Choroid plexus epithelial cell (primary cell): Measurements from ENCODE around the gene GRIPAP1.

ENCODE experiments used
- DNase-seq: peaks from one replicate; pipeline ENCODE4 v3.0.0-alpha.2; 2010; ENCODE audit warnings: low read depth
- H3K4me3 ChIP-seq: 2 replicates; pipeline ENCODE4 v1.5.1; 2011; ENCODE audit warnings: low read depth, mild to moderate bottlenecking, control low read depth, low read length, moderate library complexity
- TF ChIP-seq, protein P1 (sequence below): conservative IDR thresholded peaks from 2 replicates; pipeline ENCODE4 v1.5.1; 2011; ENCODE audit warnings: low read depth, mild to moderate bottlenecking, control low read depth, inconsistent platforms, low read length, moderate library complexity

The GRIPAP1 gene

DNA sequence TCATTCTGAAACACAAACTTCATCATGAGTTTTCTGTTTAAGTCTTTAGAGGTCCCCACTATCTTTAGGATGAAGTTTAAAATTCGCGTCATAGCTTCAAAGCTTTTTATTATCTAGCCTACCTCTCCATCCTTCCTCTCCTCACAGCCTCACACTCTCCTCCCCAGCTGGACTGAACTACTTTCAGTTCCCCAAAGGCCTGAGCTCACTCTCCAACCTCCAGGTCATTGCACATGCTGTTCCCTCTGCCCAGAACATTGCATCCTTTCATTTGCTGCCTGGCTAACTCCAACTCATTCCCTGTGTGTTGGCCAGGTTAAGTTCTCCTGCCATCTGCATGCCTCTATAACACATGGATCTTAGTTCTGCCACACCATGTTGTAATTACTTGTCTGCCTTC, 41.8 kb downstream of the GRIPAP1 start:
- TF ChIP-seq, protein P1, sequence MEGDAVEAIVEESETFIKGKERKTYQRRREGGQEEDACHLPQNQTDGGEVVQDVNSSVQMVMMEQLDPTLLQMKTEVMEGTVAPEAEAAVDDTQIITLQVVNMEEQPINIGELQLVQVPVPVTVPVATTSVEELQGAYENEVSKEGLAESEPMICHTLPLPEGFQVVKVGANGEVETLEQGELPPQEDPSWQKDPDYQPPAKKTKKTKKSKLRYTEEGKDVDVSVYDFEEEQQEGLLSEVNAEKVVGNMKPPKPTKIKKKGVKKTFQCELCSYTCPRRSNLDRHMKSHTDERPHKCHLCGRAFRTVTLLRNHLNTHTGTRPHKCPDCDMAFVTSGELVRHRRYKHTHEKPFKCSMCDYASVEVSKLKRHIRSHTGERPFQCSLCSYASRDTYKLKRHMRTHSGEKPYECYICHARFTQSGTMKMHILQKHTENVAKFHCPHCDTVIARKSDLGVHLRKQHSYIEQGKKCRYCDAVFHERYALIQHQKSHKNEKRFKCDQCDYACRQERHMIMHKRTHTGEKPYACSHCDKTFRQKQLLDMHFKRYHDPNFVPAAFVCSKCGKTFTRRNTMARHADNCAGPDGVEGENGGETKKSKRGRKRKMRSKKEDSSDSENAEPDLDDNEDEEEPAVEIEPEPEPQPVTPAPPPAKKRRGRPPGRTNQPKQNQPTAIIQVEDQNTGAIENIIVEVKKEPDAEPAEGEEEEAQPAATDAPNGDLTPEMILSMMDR, result no peak
- no peak overlapping the region for H3K4me3 ChIP-seq
- no peak for DNase-seq

DNA sequence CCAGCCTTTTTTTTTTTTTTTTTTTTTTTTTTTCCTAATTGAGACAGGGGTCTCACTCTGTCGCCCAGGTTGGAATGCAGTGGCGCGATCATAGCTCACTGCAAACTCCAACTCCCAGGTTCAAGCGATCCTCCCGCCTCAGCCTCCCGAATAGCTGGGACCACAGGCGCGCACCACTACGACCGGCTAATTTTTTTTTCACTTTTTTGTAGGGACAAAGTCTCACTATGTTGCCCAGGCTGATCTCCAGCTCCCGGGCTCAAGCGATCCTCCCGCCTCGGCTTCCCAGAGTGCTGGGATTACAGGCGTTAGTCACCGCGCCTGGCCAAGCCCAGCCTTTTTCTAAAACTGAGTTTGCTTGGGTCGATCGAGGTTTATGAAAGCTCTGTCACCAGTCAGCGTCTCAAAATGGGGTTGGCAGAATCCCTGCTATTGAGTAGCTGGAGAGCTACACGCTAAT, 43.4 kb downstream of the GRIPAP1 start:
- peak overlapping the region; percentile 56 for H3K4me3 ChIP-seq
- peak; percentile 59 for DNase-seq
- TF ChIP-seq, protein P1, result no peak

DNA sequence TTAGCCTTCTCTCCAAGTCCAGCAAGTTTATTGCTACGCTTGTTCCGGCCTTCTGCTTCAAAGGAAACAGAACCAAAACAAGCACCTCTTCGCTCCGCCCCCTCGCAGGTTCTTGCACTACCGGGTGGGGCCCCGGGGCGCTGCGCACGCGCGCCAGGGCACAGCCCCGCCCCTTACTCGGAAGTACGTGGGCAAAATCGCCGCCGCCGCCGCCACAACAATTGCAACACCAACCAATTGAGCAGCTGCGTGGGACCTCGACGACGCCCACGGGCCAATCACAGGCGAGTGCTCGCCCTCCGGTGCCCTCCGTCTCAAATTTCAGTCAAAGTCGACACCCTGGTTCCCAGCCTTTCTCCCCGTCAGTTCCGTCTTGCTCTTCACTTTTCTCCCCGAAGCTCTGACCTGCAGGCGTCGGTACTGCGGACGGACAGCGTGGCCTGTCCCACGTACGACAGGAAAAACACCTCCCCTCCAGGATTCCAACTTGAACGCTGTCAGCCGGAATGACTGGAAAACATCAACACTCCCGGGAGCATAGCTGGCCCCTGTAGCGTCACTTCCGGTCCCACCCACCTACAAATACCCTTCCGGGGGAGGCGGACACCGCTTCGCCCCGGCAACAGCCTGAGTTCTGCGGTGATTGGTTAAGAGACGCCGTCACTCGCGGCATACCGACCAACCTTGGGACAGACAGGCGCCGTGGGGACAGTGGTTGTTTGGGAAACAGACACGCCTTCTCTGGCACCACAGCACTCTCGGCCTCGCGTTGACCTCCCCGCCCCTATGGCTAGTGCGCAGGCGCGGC, 44.0 kb downstream of the GRIPAP1 start:
- TF ChIP-seq, protein P1, result no peak
- DNase-seq, result peak; percentile 99
- peak overlapping the region; percentile 70 for H3K4me3 ChIP-seq

DNA sequence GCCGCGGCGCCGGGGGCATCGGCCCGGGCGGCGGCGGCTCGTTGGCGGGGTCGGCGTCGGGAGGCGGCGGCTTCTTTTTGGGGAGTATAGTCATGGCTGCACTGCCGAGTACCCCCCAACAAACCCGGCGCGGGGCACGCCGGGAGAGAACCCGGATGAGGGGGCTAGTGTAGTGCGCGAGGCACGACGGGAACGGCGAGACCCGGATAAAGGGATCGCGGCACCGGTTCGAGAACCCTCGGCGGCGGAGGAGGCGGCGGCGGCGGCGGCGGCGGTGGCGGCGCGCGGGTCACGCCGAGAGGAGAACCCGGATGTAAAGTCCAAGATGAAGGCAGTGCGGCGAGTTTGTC, 44.6 kb downstream of the GRIPAP1 start, which contains the start of gene OTUD5:
Gene OTUD5, minus strand, starts transcription at position 131 of the 350 bp plus-strand sequence. Its CDS starts 37 bp downstream, at position 94.
- DNase-seq, result no peak
- H3K4me3 ChIP-seq, result peak within 1 kb of the TSS; percentile 70
- TF ChIP-seq, protein P1, result no peak

DNA sequence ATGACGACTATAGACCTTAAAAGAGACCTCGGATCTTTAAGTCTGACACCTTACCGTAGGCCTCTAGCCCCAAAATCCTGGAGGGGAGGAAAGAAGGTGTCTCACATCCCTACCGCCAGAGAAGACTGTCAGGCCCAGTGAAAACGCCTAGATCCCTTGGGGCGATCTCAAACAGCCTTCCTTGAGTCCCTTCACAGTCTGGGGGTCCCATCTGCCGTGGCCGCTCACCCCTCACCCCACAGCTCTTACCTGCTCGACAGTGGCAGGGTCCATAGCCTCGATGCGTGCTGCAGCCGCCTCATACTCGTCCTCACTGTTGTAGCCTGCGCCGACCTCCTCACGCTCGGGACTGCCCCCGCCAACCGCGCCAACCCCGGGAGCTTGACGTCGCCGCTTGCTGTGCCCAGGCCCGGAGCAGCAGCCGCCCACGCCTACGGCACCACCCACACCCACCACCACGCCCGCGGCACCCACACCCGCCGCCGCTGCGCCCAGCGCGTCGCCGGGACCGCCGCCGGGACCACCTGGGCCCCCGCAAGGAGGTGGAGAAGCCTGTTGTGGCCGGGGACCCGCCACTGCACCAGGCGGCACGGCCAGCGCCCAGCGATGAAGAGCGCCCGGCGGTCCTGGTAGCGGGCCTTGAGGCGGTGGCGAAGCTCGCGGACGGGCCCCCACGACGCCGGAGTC, 45.2 kb downstream of the GRIPAP1 start:
- TF ChIP-seq, protein P1, result no peak
- H3K4me3 ChIP-seq, result peak overlapping the region; percentile 70
- DNase-seq, result no peak

DNA sequence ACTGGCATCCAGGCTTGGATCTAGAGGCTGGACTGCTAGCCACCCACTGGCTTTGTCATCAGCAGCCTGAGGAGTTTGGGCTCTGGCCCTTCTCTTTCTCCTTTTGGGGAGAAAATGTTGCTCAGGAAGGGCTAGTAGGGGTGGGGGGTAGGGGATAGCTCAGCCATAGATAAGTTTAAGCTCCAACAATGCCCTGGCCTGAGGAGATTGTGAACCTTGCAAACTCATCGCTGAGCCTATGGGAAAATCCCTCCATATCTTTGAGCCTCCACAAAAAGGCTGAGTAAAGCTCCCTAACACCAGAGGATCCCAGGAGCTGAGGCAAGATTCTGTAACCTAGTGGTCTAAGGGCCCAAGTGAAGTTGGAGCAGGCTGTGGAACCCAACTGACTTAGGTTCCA, 53.5 kb downstream of the GRIPAP1 start:
- TF ChIP-seq, protein P1, result no peak
- no peak overlapping the region for H3K4me3 ChIP-seq
- no peak for DNase-seq
